H1 (cell line): ENCODE data around the gene RLN2. TPM values are rescaled to one million over a fixed set of nuclear protein-coding genes. Genes with fewer than 3 reads are reported as not detected.

ENCODE experiments used
- CTCF ChIA-PET: fragments of 300-600 bp; sonication (Branson Sonifier 250); formaldehyde crosslinking; loops from one replicate; lab custom pipeline; 2021; ENCODE audit not compliant: partially characterized antibody; lab: Charles Lee
- POLR2A ChIA-PET: fragments of 300-600 bp; sonication (Branson Sonifier 250); formaldehyde crosslinking; loops from one replicate; lab custom pipeline; 2021; ENCODE audit warnings: inconsistent platforms; ENCODE audit not compliant: partially characterized antibody; lab: Charles Lee
- DNase-seq, 2 experiments: peaks; one replicate each; pipeline versions ENCODE4 v3.0.0 to v3.0.0-alpha.2; 2010 to 2022; ENCODE audit warnings: low spot score in 2 of 2, low read depth in 1 of 2, mixed read lengths in 1 of 2
- FAIRE-seq: peaks from 2 replicates; lab custom pipeline; 2011; peaks lifted over from hg19 to GRCh38; lab: Jason Lieb, UNC
- H2AFZ ChIP-seq: 2 replicates; pipeline ENCODE4 v1.8.1; 2012; ENCODE audit warnings: low read length, inconsistent platforms
- H2AK5ac ChIP-seq: 2 replicates; pipeline ENCODE4 v1.6.1; 2013; ENCODE audit warnings: low read depth, low read length
- H2BK120ac ChIP-seq: replicated peaks from 2 replicates; pipeline ENCODE3; 2013; ENCODE audit warnings: low read depth, low read length, inconsistent platforms
- H2BK12ac ChIP-seq: 2 replicates; pipeline ENCODE4 v1.6.1; 2013; ENCODE audit warnings: low read depth, low read length
- H2BK15ac ChIP-seq: 2 replicates; pipeline ENCODE4 v1.6.1; 2013; ENCODE audit warnings: low read length
- H2BK20ac ChIP-seq: 2 replicates; pipeline ENCODE4 v1.6.1; 2013; ENCODE audit warnings: low read length
- H2BK5ac ChIP-seq: 2 replicates; pipeline ENCODE4 v1.6.1; 2013; ENCODE audit warnings: low read depth, low read length
- H3K14ac ChIP-seq: 2 replicates; pipeline ENCODE4 v1.6.1; 2013; ENCODE audit warnings: inconsistent platforms; ENCODE audit not compliant: insufficient read length
- H3K18ac ChIP-seq: 2 replicates; pipeline ENCODE4 v1.6.1; 2013; ENCODE audit warnings: low read length; ENCODE audit errors: extremely low read depth
- H3K23ac ChIP-seq: 2 replicates; pipeline ENCODE4 v1.6.1; 2013; ENCODE audit warnings: inconsistent platforms; ENCODE audit not compliant: insufficient read length
- H3K23me2 ChIP-seq: 2 replicates; pipeline ENCODE4 v1.6.1; 2013; ENCODE audit warnings: low read depth, low read length
- H3K27ac ChIP-seq: 2 replicates; pipeline ENCODE4 v1.6.1; 2011; ENCODE audit warnings: low read depth, low read length, inconsistent platforms
- H3K27me3 ChIP-seq, 4 experiments: replicated peaks in 1 of 4; 1 replicate in 1 of 4; 2 replicates in 3 of 4; pipeline versions ENCODE4 v1.6.1 to v1.8.1; 2011 to 2013; ENCODE audit warnings: low read length in 3 of 4, mild to moderate bottlenecking in 3 of 4, inconsistent platforms in 2 of 4, mixed read lengths in 2 of 4, moderate library complexity in 1 of 4; ENCODE audit not compliant: control insufficient read depth in 3 of 4, insufficient read depth in 3 of 4; ENCODE audit errors: extremely low read depth in 1 of 4
- H3K36me3 ChIP-seq, 4 experiments: 2 replicates each; pipeline versions ENCODE4 v1.6.1 to v1.8.1; 2011 to 2013; ENCODE audit warnings: mild to moderate bottlenecking in 4 of 4, low read length in 3 of 4, moderate library complexity in 2 of 4, control low read depth in 1 of 4, inconsistent platforms in 1 of 4; ENCODE audit not compliant: insufficient read depth in 4 of 4, control insufficient read depth in 2 of 4
- H3K4ac ChIP-seq: replicated peaks from 2 replicates; pipeline ENCODE3; 2013; ENCODE audit warnings: low read length, low read depth, mixed read lengths, inconsistent platforms; ENCODE audit not compliant: insufficient read length
- H3K4me1 ChIP-seq, 4 experiments: replicated peaks in 1 of 4; 1 replicate in 1 of 4; 2 replicates in 3 of 4; pipeline versions ENCODE4 v1.6.1 to v1.8.1; 2011 to 2013; ENCODE audit warnings: low read length in 3 of 4, inconsistent platforms in 2 of 4, mixed read lengths in 1 of 4; ENCODE audit not compliant: insufficient read depth in 4 of 4, control insufficient read depth in 3 of 4
- H3K4me2 ChIP-seq, 2 experiments: 2 replicates each; pipeline versions ENCODE4 v1.6.1 to v1.8.1; 2011 to 2013; ENCODE audit warnings: low read depth in 2 of 2, low read length in 2 of 2, control low read depth in 1 of 2, inconsistent platforms in 1 of 2, mild to moderate bottlenecking in 1 of 2; ENCODE audit not compliant: insufficient read depth in 1 of 2
- H3K4me3 ChIP-seq, 4 experiments: fragments of 200-600, 300-600 bp in 1 of 4; sonication (generic), shearing (Covaris generic), sonication (Bioruptor Twin) in 1 of 4; 2 replicates each; pipeline versions ENCODE4 v1.5.1 to v1.8.1; 2011 to 2016; ENCODE audit warnings: low read length in 4 of 4, low read depth in 3 of 4, control low read depth in 2 of 4, inconsistent platforms in 2 of 4, mild to moderate bottlenecking in 2 of 4, mixed read lengths in 1 of 4, moderate library complexity in 1 of 4; ENCODE audit not compliant: insufficient read depth in 2 of 4; ENCODE audit errors: extremely low read depth in 1 of 4
- H3K56ac ChIP-seq: replicated peaks from 2 replicates; pipeline ENCODE3; 2013; ENCODE audit warnings: low read depth, mild to moderate bottlenecking, mixed read lengths, low read length, inconsistent platforms; ENCODE audit not compliant: insufficient read length
- H3K79me1 ChIP-seq: 2 replicates; pipeline ENCODE4 v1.6.1; 2013; ENCODE audit warnings: low read depth, low read length, control low read depth
- H3K79me2 ChIP-seq, 2 experiments: 2 replicates each; pipeline versions ENCODE4 v1.6.1 to v1.8.1; 2012 to 2013; ENCODE audit warnings: low read length in 2 of 2, mild to moderate bottlenecking in 2 of 2, inconsistent platforms in 1 of 2; ENCODE audit not compliant: insufficient read depth in 2 of 2, control insufficient read depth in 1 of 2
- H3K9ac ChIP-seq, 4 experiments: replicated peaks in 1 of 4; 1 replicate in 1 of 4; 2 replicates in 3 of 4; pipeline versions ENCODE4 v1.6.1 to v1.8.1; 2011 to 2013; ENCODE audit warnings: low read depth in 3 of 4, low read length in 3 of 4, control low read depth in 2 of 4, mild to moderate bottlenecking in 2 of 4, moderate library complexity in 2 of 4, inconsistent platforms in 1 of 4; ENCODE audit errors: extremely low read depth in 1 of 4
- H3K9me3 ChIP-seq, 2 experiments: 2 replicates each; pipeline versions ENCODE4 v1.6.1 to v1.8.1; 2012 to 2013; ENCODE audit warnings: mild to moderate bottlenecking in 2 of 2, moderate library complexity in 2 of 2, control low read depth in 1 of 2, inconsistent platforms in 1 of 2, low read depth in 1 of 2, low read length in 1 of 2, mixed read lengths in 1 of 2; ENCODE audit not compliant: insufficient read depth in 2 of 2
- H4K20me1 ChIP-seq, 2 experiments: replicated peaks in 1 of 2; 2 replicates each; pipeline versions ENCODE3 to v1.8.1; 2011 to 2013; ENCODE audit warnings: inconsistent platforms in 2 of 2, low read length in 2 of 2, mild to moderate bottlenecking in 1 of 2; ENCODE audit not compliant: insufficient read depth in 2 of 2, control insufficient read depth in 1 of 2
- H4K5ac ChIP-seq: 2 replicates; pipeline ENCODE4 v1.6.1; 2013; ENCODE audit warnings: low read length, low read depth, mixed read lengths, inconsistent platforms; ENCODE audit not compliant: insufficient read length
- H4K8ac ChIP-seq: 2 replicates; pipeline ENCODE4 v1.8.0; 2013; ENCODE audit warnings: mild to moderate bottlenecking, moderate library complexity, low read length, inconsistent platforms; ENCODE audit not compliant: insufficient read depth; ENCODE audit errors: extremely low read depth
- H4K91ac ChIP-seq: replicated peaks from 2 replicates; pipeline ENCODE3; 2013; ENCODE audit warnings: low read length, mixed read lengths, inconsistent platforms; ENCODE audit not compliant: insufficient read length
- ASH2L ChIP-seq: fragments of 200-600, 300-600 bp; sonication (generic); IDR thresholded peaks from one replicate; pipeline ENCODE4 v1.7.1; 2017; ENCODE audit warnings: low read length
- CBX5 ChIP-seq: fragments of 300-800, 300-1000 bp; sonication (generic); IDR thresholded peaks from 2 replicates; pipeline ENCODE4 v1.7.1; 2016; ENCODE audit warnings: antibody characterized with exemption, low read length, low read depth
- CEBPB ChIP-seq: IDR thresholded peaks from 2 replicates; pipeline ENCODE4 v1.6.1; 2012; ENCODE audit warnings: low read depth, low read length
- CHD1 ChIP-seq: IDR thresholded peaks from 2 replicates; pipeline ENCODE4 v1.6.1; 2012; ENCODE audit warnings: low read depth, low read length, improper control_type of control experiment
- EGR1 ChIP-seq: IDR thresholded peaks from 2 replicates; pipeline ENCODE4 v1.6.1; 2011; ENCODE audit warnings: low read depth, low read length, borderline replicate concordance
- EP300 ChIP-seq, 2 experiments: IDR thresholded peaks; 1 replicate in 1 of 2; 2 replicates in 1 of 2; pipeline ENCODE4 v1.6.1; 2011 to 2012; ENCODE audit warnings: low read depth in 2 of 2, low read length in 2 of 2, mild to moderate bottlenecking in 2 of 2, borderline replicate concordance in 1 of 2, inconsistent platforms in 1 of 2, moderate library complexity in 1 of 2
- MAFK ChIP-seq: IDR thresholded peaks from 2 replicates; pipeline ENCODE4 v1.6.1; 2012; ENCODE audit warnings: low read depth, mild to moderate bottlenecking, improper control_type of control experiment, low read length
- NRF1 ChIP-seq: IDR thresholded peaks from 2 replicates; pipeline ENCODE4 v1.6.1; 2011; ENCODE audit warnings: mild to moderate bottlenecking, low read depth, low read length, improper control_type of control experiment
- RXRA ChIP-seq: IDR thresholded peaks from 2 replicates; pipeline ENCODE4 v1.6.1; 2011; ENCODE audit warnings: low read depth, mild to moderate bottlenecking, low read length, moderate library complexity; ENCODE audit not compliant: insufficient read depth
- SIN3A ChIP-seq, 2 experiments: IDR thresholded peaks in 1 of 2; conservative IDR thresholded peaks in 1 of 2; 2 replicates each; pipeline ENCODE4 v1.6.1; 2011 to 2012; ENCODE audit warnings: low read length in 2 of 2, improper control_type of control experiment in 1 of 2, low read depth in 1 of 2, mild to moderate bottlenecking in 1 of 2
- SUZ12 ChIP-seq: fragments of 200-600 bp; sonication (generic); IDR thresholded peaks from 2 replicates; pipeline ENCODE4 v1.6.1; 2012; ENCODE audit warnings: mild to moderate bottlenecking, inconsistent platforms, low read length, moderate library complexity, mixed read lengths
- polyA plus RNA-seq, 7 experiments: library from polyadenylated mRNA; depleted of rRNA in 3 of 7; stranded (reverse) in 5 of 7; unstranded in 2 of 7; fragments of >200 nt in 5 of 7; fragments of 200-250 nt in 2 of 7; gene quantifications; 1 replicate in 5 of 7; 2 replicates in 1 of 7; 4 replicates in 1 of 7; pipeline versions ENCODE4 v1.2.1 to v1.2.3, GENCODE V29; 2011 to 2013; ENCODE audit warnings: missing spikeins in 2 of 7, mixed read lengths in 2 of 7
- total RNA-seq: library from RNA; stranded (reverse); fragmentation: NEBNext Ultra II Directional; extraction: Animal tissue kit (Norgen Biotek cat#: 25700); gene quantifications from 2 replicates; pipeline ENCODE4 v1.2.1, GENCODE V29; 2021

RLN2 gene
- total and polyA plus RNA-seq, 2 of the 8 experiments (the other 6 are each of a cell fraction or from before 2014, with no cell fraction given) = 4.5 to 6.0 TPM

DNA sequence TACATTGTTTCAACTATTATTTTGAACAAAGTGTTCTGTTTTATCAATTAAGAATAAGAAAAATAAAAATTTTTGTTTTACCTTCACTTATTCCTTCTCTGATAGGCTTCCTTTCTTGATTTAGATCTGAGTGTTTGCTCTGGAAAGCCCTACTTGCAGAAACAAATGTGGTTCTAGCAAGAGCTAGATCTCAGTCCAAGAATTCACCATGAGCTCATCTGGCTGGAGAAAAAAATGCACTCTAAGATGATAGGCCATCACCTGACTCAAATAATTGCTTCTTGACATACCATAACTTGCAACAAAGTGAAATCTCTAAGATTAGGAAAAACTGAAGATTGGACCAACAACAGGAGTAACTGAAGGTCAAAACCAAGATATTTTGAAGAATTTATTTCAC, 6.3 kb upstream of the RLN2 start:
- no peak overlapping the region for H3K27ac ChIP-seq
- H2BK120ac ChIP-seq = no peak overlapping the region
- H3K4me1 ChIP-seq = no peaks in the 10 kb centered on the region
- no peak overlapping the region for H3K9ac ChIP-seq
- no peak overlapping the region for H3K56ac ChIP-seq
- H3K14ac ChIP-seq = no peak overlapping the region
- H3K23ac ChIP-seq = no peak overlapping the region
- H3K23me2 ChIP-seq = no peaks in the 10 kb centered on the region
- no peaks in the 10 kb centered on the region for H3K79me1 ChIP-seq
- no peaks in the 10 kb centered on the region for H3K79me2 ChIP-seq
- ChIA-PET POLR2A (no interaction called here), CTCF (interaction anchor here (1.2 to 1.6 kb wide), 2 partner anchors 61 to 125 kb away, joined by 3 read pairs; partner anchors contain the start of gene INSL6)
- no peak overlapping the region for H2BK15ac ChIP-seq
- H4K8ac ChIP-seq = no peak overlapping the region
- no peaks in the 10 kb centered on the region for H3K9me3 ChIP-seq
- no peak overlapping the region for H3K4ac ChIP-seq
- H4K20me1 ChIP-seq = no peaks in the 10 kb centered on the region
- H4K91ac ChIP-seq = no peak overlapping the region
- H3K4me3 ChIP-seq = no peak overlapping the region
- DNase-seq = no peak
- no peak overlapping the region for H2BK5ac ChIP-seq
- H2AFZ ChIP-seq = no peak overlapping the region
- H3K36me3 ChIP-seq = no peaks in the 10 kb centered on the region
- TF ChIP-seq EP300 (IDR thresholded peaks at IDR 0.05; ENCODE audit: borderline replicate concordance in 1 of 2, low read depth in 2 of 2, low read length in 2 of 2) (no peak), SIN3A (conservative IDR thresholded peaks at IDR 0.05 in 1 of 2, IDR thresholded peaks at IDR 0.05 in 1 of 2; ENCODE audit: low read depth in 1 of 2, low read length in 2 of 2) (no peak), ASH2L (no peak), RXRA (no peak), MAFK (no peak), CHD1 (no peak), CBX5 (no peak), CEBPB (no peak), NRF1 (no peak), SUZ12 (no peak), EGR1 (no peak)
- TF ChIP-seq, all 59 proteins: peak for 0
- Histone ChIP-seq H2BK20ac (no peak overlapping the region), H3K18ac (no peak overlapping the region), H4K5ac (no peak overlapping the region), H2BK12ac (no peak overlapping the region), H2AK5ac (no peak overlapping the region), H3K27me3 (no peaks in the 10 kb centered on the region), H3K4me2 (no peak overlapping the region)
- FAIRE-seq = no peak
